ENCODE measurements around the gene IRF4.

DNA sequence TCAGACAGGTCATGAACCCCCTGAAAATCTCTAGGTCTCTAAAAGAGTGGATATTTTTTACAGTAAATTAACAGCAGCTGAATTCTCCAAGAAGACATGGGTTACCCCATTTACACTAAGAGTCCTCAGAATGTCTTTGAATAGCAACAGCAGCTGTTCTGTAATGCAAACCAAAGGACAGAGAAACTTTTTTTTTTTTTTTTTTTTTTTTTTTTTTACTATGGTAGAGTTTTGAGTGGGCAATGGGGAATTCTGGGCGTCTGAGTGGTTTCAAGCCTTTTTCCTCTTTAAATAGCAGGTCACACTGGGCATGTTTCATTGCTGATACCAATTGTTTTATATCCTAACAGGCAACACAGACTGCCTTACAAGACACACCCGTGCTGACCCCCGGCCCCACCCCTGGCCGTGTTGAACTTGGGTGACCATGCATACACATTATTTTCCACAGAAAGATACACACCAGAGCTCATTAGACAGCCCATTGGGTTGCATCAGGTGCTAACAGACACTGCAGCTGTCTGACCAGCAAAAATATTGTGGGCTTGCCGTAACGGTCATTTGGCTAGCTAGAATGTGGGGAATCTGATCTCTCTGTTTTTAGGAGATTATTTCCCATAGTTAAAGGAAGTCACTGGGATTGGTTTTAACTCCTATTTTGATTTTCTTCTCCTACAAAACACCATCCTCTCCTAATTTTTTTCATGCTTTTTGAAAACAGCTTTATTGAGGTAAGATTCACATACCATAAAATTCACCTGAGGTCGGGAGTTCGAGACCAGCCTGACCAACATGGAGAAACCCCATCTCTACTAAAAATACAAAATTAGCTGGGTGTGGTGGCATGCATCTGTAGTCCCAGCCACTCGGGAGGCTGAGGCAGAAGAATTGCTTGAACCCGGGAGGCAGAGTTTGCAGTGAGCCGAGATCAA is 26.7 kb upstream of the IRF4 start:
- no peak for TF ChIP-seq SUZ12 (IDR thresholded peaks at IDR 0.05; ENCODE audit: extremely low read depth, insufficient read depth, insufficient read length)
- no peak for TF ChIP-seq ZNF274 (IDR thresholded peaks at IDR 0.05; ENCODE audit: low read depth, low read length)
- no peak for TF ChIP-seq YY1 (IDR thresholded peaks at IDR 0.05; ENCODE audit: insufficient read depth, insufficient read length)
